GM19025 (cell line): ENCODE results near the gene MIS12.

ENCODE experiments used
- ATAC-seq: cut with Tn5 transposase; IDR thresholded peaks from one replicate; pipeline ENCODE4 v1.9.1; 2021; ENCODE audit warnings: mild to moderate bottlenecking, low read depth, moderate library complexity; ENCODE audit not compliant: unreplicated experiment

Gene MIS12

DNA sequence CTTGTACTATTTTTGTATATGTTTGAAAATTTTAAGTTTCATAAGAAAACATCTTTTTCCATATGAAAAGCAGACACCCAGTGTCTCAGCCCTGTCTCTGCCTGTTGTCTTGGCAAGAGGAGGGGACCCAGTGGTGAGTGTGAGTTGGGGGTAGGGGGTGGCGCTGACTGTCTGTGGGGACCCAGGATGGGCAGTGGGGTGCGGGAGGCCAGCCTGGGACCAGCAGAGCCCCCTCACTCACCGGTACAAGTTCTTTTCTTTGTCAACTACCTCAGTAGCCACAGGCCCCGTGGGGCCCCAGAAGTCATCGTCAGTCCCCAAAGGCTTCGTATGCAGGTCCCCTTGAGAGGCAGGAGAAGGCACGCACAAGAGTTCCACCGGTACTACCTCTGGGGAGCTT is 46.2 kb downstream of the MIS12 start:
- ATAC-seq = no peak

- no peak for ATAC-seq
These were observed 47.3 kb downstream of the MIS12 start for GRCh38 chr17:5533486-5534315.

GRCh38 chr17:5535436-5535835 is 49.1 kb downstream of the MIS12 start:
- ATAC-seq = no peak

- ATAC-seq = no peak
These were observed 50.7 kb downstream of the MIS12 start for GRCh38 chr17:5536866-5537650.

- no peak for ATAC-seq
These were observed 52.9 kb downstream of the MIS12 start for GRCh38 chr17:5539286-5539685.

DNA sequence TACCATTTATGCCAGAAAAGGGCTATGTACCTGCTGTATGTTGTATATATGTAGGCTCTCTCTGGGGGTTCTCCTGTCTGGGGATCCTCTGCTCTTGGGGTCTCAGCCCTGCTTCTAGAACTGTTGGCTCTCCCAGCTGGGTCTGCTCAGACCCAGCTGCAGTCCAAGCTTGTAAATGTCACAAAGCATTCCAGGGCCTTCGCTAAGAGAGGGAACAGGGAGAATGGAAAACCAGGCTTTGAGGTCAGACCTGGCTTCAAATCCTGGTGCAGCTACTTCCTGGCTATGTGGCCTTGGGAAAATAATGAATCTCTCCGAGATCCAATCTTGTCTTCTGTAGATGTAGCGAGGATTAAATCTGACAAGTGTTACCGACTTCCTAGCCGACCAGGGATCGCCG is 54.0 kb downstream of the MIS12 start:
- no peak for ATAC-seq
